HEK293 (cell line): ENCODE data around the gene CEP41.

Experiments used
- CTCF ChIA-PET: fragments of 350-600 bp; formaldehyde crosslinking; extraction: SDS; loops from one replicate; lab custom pipeline; 2021; ENCODE audit warnings: antibody characterized with exemption; lab: Yijun Ruan, JAX
- POLR2A ChIA-PET: fragments of 300-600 bp; formaldehyde crosslinking; extraction: SDS; loops from one replicate; lab custom pipeline; 2020; ENCODE audit warnings: antibody characterized with exemption, inconsistent platforms; lab: Yijun Ruan, JAX
- H3K27ac ChIP-seq: fragments of 200-500 bp; sonication (Bioruptor generic); 2 replicates; pipeline ENCODE4 v1.5.1; 2014; ENCODE audit warnings: low read depth, low read length, control low read depth, inconsistent platforms; ENCODE audit errors: extremely low read depth
- H3K36me3 ChIP-seq, 2 experiments: fragments of 200-500 bp in 1 of 2; sonication (Bioruptor generic) in 1 of 2; 1 replicate in 1 of 2; 2 replicates in 1 of 2; pipeline ENCODE4 v1.5.1; 2014 to 2017; ENCODE audit warnings: inconsistent platforms in 2 of 2, low read length in 2 of 2; ENCODE audit not compliant: control insufficient read depth in 2 of 2, insufficient read depth in 1 of 2
- H3K4me1 ChIP-seq: fragments of 200-500 bp; sonication (Bioruptor generic); 2 replicates; pipeline ENCODE4 v1.5.1; 2014; ENCODE audit warnings: mild to moderate bottlenecking, low read length, inconsistent platforms; ENCODE audit not compliant: control insufficient read depth, insufficient read depth
- H3K4me3 ChIP-seq: 2 replicates; pipeline ENCODE4 v1.5.1; 2011; ENCODE audit warnings: low read depth, mild to moderate bottlenecking, control low read depth, low read length, moderate library complexity
- H3K9me3 ChIP-seq: fragments of 200-500 bp; sonication (Bioruptor generic); 2 replicates; pipeline ENCODE4 v1.5.1; 2014; ENCODE audit warnings: low read depth, low read length, inconsistent platforms; ENCODE audit not compliant: control insufficient read depth, insufficient read depth
- HOXD13 ChIP-seq: sonication (generic); formaldehyde crosslinking; IDR thresholded peaks from 2 replicates; pipeline ENCODE4 v1.8.0; 2022; ENCODE audit warnings: missing genetic modification reagents, borderline replicate concordance
- MZF1 ChIP-seq: fragments of 450-650 bp; formaldehyde crosslinking; IDR thresholded peaks from 2 replicates; pipeline ENCODE4 v1.5.1; 2017; ENCODE audit warnings: missing biosample characterization, missing genetic modification characterization, borderline replicate concordance
- YY1 ChIP-seq: fragments of 450-650 bp; formaldehyde crosslinking; IDR thresholded peaks from 2 replicates; pipeline ENCODE4 v1.5.1; 2018; ENCODE audit warnings: missing biosample characterization, missing genetic modification characterization
- ZFP37 ChIP-seq: fragments of 450-650 bp; formaldehyde crosslinking; IDR thresholded peaks from 2 replicates; pipeline ENCODE4 v1.5.1; 2016; ENCODE audit warnings: missing biosample characterization, missing genetic modification characterization
- ZNF132 ChIP-seq: fragments of 450-650 bp; formaldehyde crosslinking; IDR thresholded peaks from 2 replicates; pipeline ENCODE4 v1.5.1; 2017; ENCODE audit warnings: missing biosample characterization, missing genetic modification characterization, borderline replicate concordance
- ZNF248 ChIP-seq: fragments of 450-650 bp; formaldehyde crosslinking; IDR thresholded peaks from 2 replicates; pipeline ENCODE4 v1.5.1; 2017; ENCODE audit warnings: missing biosample characterization, missing genetic modification characterization
- ZNF266 ChIP-seq: fragments of 450-650 bp; formaldehyde crosslinking; IDR thresholded peaks from 2 replicates; pipeline ENCODE4 v1.5.1; 2016; ENCODE audit warnings: missing biosample characterization, missing genetic modification characterization, low read depth
- ZNF292 ChIP-seq: fragments of 450-650 bp; formaldehyde crosslinking; IDR thresholded peaks from 2 replicates; pipeline ENCODE4 v1.5.1; 2016; ENCODE audit warnings: low read depth, missing biosample characterization, missing genetic modification characterization, borderline replicate concordance
- ZNF311 ChIP-seq: fragments of 450-650 bp; formaldehyde crosslinking; IDR thresholded peaks from 2 replicates; pipeline ENCODE4 v1.5.1; 2017; ENCODE audit warnings: missing biosample characterization, missing genetic modification characterization, borderline replicate concordance
- ZNF571 ChIP-seq: fragments of 450-650 bp; formaldehyde crosslinking; IDR thresholded peaks from 2 replicates; pipeline ENCODE4 v1.5.0; 2017; ENCODE audit warnings: missing biosample characterization, missing genetic modification characterization
- ZNF701 ChIP-seq: fragments of 450-650 bp; formaldehyde crosslinking; IDR thresholded peaks from 2 replicates; pipeline ENCODE4 v1.5.1; 2016; ENCODE audit warnings: missing biosample characterization, missing genetic modification characterization
- ZXDB ChIP-seq: fragments of 450-650 bp; formaldehyde crosslinking; IDR thresholded peaks from 2 replicates; pipeline ENCODE4 v1.5.1; 2016; ENCODE audit warnings: missing biosample characterization, missing genetic modification characterization
- TF ChIP-seq, protein P1 (sequence below): fragments of 450-650 bp; formaldehyde crosslinking; IDR thresholded peaks from 2 replicates; pipeline ENCODE4 v1.5.1; 2016; ENCODE audit warnings: missing biosample characterization, missing genetic modification characterization
- TF ChIP-seq, protein P2 (sequence below): fragments of 450-650 bp; formaldehyde crosslinking; IDR thresholded peaks from 2 replicates; pipeline ENCODE4 v1.5.1; 2016; ENCODE audit warnings: missing biosample characterization, missing genetic modification characterization, borderline replicate concordance

CEP41 gene

DNA sequence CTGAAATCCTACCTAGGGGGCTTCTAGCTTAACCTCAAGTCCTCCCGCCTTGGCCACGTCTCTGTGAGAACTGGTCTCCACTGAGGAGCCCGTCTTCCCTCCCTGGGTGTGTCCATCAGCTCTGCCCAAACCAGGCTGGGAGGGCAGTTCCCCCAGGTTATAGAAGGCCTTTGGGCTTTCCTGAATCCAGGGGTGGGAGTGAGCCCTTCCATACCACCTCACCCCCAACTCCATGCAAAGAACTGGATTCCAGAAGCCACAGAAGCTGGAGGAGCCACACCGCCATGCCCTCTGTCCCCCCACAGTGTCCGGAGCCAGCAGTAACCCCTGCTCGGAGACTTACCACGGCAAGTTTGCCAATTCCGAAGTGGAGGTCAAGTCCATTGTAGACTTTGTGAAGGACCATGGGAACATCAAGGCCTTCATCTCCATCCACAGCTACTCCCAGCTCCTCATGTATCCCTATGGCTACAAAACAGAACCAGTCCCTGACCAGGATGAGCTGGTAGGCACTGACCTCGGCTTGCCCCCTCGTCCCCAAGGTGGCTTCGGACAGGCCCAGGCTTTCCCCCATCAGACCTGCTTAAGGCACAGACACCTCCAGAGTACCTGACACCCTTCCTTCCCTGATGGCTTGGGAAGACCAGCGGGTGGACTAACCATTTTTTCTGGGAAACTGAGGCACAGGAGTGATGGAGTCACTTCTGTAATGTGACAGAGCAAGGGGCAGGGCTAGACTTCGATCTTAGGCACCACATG, 55.8 kb downstream of the CEP41 start (continued):
- TF ChIP-seq ZNF701 (tag by site-specific recombination) (no peak), MZF1 (tag by site-specific recombination) (no peak), ZXDB (tag by site-specific recombination) (no peak), ZFP37 (tag by site-specific recombination) (no peak), ZNF266 (no peak), YY1 (tag by site-specific recombination) (no peak), ZNF132 (tag by site-specific recombination) (no peak), ZNF571 (tag by site-specific recombination) (no peak)

DNA sequence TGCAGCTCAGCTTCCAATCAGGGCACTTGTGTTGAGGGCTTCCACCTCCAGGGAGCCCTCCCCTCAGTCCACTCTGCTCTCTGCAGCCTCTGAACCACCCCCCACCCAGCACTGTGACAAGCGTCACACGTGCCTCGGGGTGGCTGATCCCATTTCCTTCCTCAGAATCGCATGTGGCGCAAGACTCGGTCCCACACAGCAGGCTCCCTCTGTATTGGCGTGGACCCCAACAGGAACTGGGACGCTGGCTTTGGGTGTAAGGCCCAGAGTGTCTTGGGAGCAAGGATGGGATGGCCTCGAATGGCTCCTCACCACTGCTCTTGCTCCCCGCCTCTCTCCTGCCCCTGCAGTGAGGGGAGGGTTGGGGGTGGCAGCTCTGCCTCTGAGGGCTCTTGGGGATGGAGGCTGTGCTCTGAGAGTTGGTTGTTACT, 56.4 kb downstream of the CEP41 start:
- no peaks in the 10 kb centered on the region for H3K36me3 ChIP-seq
- no peak overlapping the region for H3K4me3 ChIP-seq
- H3K9me3 ChIP-seq: no peaks in the 10 kb centered on the region
- ChIA-PET CTCF (interaction anchor here (0.7 kb wide), 2 partner anchors 25 to 167 kb away, joined by 3 to 4 read pairs; no protein-coding TSS in a partner anchor), POLR2A (no interaction called here)
- no peak overlapping the region for H3K27ac ChIP-seq
- H3K4me1 ChIP-seq: no peaks in the 10 kb centered on the region
- TF ChIP-seq ZNF248 (tag by site-specific recombination): no peak

DNA sequence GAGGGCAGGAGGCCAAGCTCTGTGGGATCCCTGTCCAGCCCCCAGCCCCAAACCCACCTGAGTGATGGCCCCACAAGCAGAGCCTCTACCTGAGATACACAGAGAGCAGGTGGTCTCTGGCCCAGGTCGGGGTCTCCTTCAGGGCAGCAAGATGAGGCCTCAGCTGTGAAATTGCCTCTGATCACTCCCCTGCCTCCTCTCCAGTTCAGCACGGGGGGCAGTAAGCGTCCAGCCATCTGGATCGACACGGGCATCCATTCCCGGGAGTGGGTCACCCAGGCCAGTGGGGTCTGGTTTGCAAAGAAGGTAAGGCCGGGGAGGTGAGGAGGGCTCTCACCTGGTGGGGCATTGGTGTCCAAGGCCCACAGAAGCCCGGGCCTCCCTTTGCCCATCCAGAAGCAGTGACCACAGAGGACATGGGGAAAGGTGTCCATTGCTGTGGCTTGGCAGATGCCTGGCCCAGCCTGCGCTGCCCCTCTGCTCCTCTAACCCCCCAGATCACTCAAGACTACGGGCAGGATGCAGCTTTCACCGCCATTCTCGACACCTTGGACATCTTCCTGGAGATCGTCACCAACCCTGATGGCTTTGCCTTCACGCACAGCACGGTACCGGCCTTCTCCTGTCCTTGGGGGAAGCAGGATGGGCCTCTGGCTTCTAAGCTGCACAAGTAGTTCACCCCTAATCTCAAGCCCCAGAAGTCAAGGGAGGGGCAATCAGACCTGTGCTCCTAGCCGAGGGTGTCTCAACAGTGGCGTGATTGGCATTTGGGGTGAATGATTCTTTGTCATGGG, 57.4 kb downstream of the CEP41 start:
- no peak overlapping the region for H3K4me3 ChIP-seq
- no peak for TF ChIP-seq ZNF311 (tag by site-specific recombination)
- no peak for TF ChIP-seq HOXD13 (CRISPR knock-in tag)
- TF ChIP-seq, protein P1, sequence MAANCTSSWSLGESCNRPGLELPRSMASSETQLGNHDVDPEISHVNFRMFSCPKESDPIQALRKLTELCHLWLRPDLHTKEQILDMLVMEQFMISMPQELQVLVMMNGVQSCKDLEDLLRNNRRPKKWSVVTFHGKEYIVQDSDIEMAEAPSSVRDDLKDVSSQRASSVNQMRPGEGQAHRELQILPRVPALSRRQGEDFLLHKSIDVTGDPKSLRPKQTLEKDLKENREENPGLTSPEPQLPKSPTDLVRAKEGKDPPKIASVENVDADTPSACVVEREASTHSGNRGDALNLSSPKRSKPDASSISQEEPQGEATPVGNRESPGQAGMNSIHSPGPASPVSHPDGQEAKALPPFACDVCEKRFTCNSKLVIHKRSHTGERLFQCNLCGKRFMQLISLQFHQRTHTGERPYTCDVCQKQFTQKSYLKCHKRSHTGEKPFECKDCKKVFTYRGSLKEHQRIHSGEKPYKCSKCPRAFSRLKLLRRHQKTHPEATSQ: no peak
- no peak for TF ChIP-seq ZNF292 (tag by site-specific recombination)
- TF ChIP-seq, protein P2, sequence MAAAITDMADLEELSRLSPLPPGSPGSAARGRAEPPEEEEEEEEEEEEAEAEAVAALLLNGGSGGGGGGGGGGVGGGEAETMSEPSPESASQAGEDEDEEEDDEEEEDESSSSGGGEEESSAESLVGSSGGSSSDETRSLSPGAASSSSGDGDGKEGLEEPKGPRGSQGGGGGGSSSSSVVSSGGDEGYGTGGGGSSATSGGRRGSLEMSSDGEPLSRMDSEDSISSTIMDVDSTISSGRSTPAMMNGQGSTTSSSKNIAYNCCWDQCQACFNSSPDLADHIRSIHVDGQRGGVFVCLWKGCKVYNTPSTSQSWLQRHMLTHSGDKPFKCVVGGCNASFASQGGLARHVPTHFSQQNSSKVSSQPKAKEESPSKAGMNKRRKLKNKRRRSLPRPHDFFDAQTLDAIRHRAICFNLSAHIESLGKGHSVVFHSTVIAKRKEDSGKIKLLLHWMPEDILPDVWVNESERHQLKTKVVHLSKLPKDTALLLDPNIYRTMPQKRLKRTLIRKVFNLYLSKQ (tag by site-specific recombination): no peak
- TF ChIP-seq, all 188 proteins: peak for 0
- CTCF ChIA-PET: no interaction called here
- Histone ChIP-seq H3K36me3 (no peaks in the 10 kb centered on the region), H3K27ac (no peak overlapping the region), H3K9me3 (no peaks in the 10 kb centered on the region), H3K4me1 (no peaks in the 10 kb centered on the region)
- POLR2A ChIA-PET: no interaction called here
